ENCODE results near the gene ATAD3B.

ATAD3B gene

GRCh38 chr1:1538334-1538733 is 66.8 kb downstream of the ATAD3B start:
- TF ChIP-seq CTCF (IDR thresholded peaks at IDR 0.05; ENCODE audit: low read depth, low read length, missing control alignments): no peak
- Histone ChIP-seq H3K4me3 (ENCODE audit: low read depth, low read length) (no peak overlapping the region), H3K27me3 (replicated peaks) (no peaks in the 10 kb centered on the region), H3K27ac (no peak overlapping the region), H3K36me3 (replicated peaks) (peaks cover 23% of the 10 kb centered on the region)
- DNase-seq: no peak
- in situ Hi-C loops (cut with HindIII; ENCODE audit: low pct_ligation_motif_present, low sequenced_read_pairs): no loop called here

- Histone ChIP-seq H3K4me3 (ENCODE audit: low read depth, low read length) (peak overlapping the region; percentile 62), H3K27me3 (replicated peaks) (no peaks in the 10 kb centered on the region), H3K36me3 (replicated peaks) (peaks cover 22% of the 10 kb centered on the region), H3K27ac (no peak overlapping the region)
- in situ Hi-C loops (cut with HindIII; ENCODE audit: low pct_ligation_motif_present, low sequenced_read_pairs): no loop called here
- TF ChIP-seq CTCF (IDR thresholded peaks at IDR 0.05; ENCODE audit: low read depth, low read length, missing control alignments): no peak
- DNase-seq: no peak
These were observed 67.4 kb downstream of the ATAD3B start for GRCh38 chr1:1538989-1539309.

GRCh38 chr1:1539310-1540089 is 67.9 kb downstream of the ATAD3B start:
- no peaks in the 10 kb centered on the region for H3K27me3 ChIP-seq (replicated peaks)
- peaks cover 22% of the 10 kb centered on the region for H3K36me3 ChIP-seq (replicated peaks)
- TF ChIP-seq CTCF (IDR thresholded peaks at IDR 0.05; ENCODE audit: low read depth, low read length, missing control alignments): no peak
- in situ Hi-C loops (cut with HindIII; ENCODE audit: low pct_ligation_motif_present, low sequenced_read_pairs): no loop called here
- no peak overlapping the region for H3K27ac ChIP-seq
- no peak for DNase-seq
- peak overlapping the region; percentile 62 for H3K4me3 ChIP-seq (ENCODE audit: low read depth, low read length)

GRCh38 chr1:1540090-1540817 is 68.7 kb downstream of the ATAD3B start, which contains the start of gene TMEM240:
Gene TMEM240 (minus strand): TSS chr1:1540624. CDS start chr1:1540346, 278 bp downstream.
- in situ Hi-C loops (cut with HindIII; ENCODE audit: low pct_ligation_motif_present, low sequenced_read_pairs): no loop called here
- peaks cover 21% of the 10 kb centered on the region for H3K36me3 ChIP-seq (replicated peaks)

GRCh38 chr1:1540818-1541628 is 69.5 kb downstream of the ATAD3B start:
- H3K27ac ChIP-seq: no peak overlapping the region
- H3K27me3 ChIP-seq (replicated peaks): no peaks in the 10 kb centered on the region
- peak overlapping the region; percentile 62 for H3K4me3 ChIP-seq (ENCODE audit: low read depth, low read length)
- in situ Hi-C loops (cut with HindIII; ENCODE audit: low pct_ligation_motif_present, low sequenced_read_pairs): no loop called here
- DNase-seq: no peak
- TF ChIP-seq CTCF (IDR thresholded peaks at IDR 0.05; ENCODE audit: low read depth, low read length, missing control alignments): no peak
- H3K36me3 ChIP-seq (replicated peaks): peaks cover 17% of the 10 kb centered on the region

More at GRCh38 chr1:1540090-1540817, 68.7 kb downstream of the ATAD3B start, which contains the start of gene TMEM240:
- no peak for TF ChIP-seq CTCF (IDR thresholded peaks at IDR 0.05; ENCODE audit: low read depth, low read length, missing control alignments)
- DNase-seq: peak; percentile 63
- H3K27ac ChIP-seq: no peak within 1 kb of the TSS
- H3K27me3 ChIP-seq (replicated peaks): no peaks in the 10 kb centered on the region
- peak within 1 kb of the TSS; percentile 62 for H3K4me3 ChIP-seq (ENCODE audit: low read depth, low read length)

All from brain microvascular endothelial cell (primary cell).